Measurements from ENCODE around the gene COL5A1.

DNA sequence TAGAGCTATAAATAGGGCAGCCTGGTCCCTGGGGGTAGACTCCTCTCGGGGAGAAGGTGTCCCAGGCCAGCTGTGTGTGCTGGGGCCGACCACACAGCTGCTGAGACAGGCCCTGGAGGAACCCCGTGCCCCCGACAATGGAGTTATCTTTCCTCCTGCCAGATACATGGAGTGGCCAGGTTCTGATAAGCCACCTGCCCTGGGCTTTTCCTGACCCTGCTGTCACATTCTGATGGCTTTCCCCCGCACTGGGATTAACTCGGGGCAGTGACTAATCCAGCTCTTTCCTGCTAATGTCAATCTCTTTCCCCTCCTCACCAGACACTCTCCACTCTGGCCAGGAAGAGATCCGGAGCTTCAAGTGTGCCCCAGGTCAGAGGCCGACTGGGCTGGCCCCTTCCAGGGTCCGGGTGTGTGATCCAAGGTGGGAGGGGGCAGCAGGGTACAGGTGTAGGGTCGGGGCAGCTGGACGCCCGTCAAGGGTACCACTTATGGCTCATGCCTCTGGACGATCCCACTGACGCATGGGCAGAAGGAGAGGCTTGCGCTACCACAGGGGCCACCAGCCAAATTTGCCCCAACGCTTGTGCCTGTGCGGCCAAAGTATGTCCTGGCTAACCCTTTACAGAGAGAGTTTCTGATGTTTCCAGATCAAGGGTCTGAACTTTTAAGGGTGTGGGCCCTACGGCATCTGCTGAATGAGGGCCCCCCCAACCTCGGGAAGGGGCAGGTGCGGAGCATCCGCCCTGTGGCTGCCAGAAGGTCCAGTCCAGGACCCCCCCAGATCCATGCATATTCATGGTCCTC lies 20.6 kb upstream of the COL5A1 start:
- no peak for TF ChIP-seq POLR2A (IDR thresholded peaks at IDR 0.05)
- TF ChIP-seq, protein P1, sequence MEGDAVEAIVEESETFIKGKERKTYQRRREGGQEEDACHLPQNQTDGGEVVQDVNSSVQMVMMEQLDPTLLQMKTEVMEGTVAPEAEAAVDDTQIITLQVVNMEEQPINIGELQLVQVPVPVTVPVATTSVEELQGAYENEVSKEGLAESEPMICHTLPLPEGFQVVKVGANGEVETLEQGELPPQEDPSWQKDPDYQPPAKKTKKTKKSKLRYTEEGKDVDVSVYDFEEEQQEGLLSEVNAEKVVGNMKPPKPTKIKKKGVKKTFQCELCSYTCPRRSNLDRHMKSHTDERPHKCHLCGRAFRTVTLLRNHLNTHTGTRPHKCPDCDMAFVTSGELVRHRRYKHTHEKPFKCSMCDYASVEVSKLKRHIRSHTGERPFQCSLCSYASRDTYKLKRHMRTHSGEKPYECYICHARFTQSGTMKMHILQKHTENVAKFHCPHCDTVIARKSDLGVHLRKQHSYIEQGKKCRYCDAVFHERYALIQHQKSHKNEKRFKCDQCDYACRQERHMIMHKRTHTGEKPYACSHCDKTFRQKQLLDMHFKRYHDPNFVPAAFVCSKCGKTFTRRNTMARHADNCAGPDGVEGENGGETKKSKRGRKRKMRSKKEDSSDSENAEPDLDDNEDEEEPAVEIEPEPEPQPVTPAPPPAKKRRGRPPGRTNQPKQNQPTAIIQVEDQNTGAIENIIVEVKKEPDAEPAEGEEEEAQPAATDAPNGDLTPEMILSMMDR (IDR thresholded peaks at IDR 0.05), result no peak

All from Peyer's patch (tissue), 4 donors.